NOMO-1 treated with dmso at 0.1 percent for 144 hours (cell line): ENCODE measurements around the gene FNDC1.

Experiments used
- DNase-seq: peaks from one replicate; lab custom pipeline; 2025; ENCODE audit not compliant: unreplicated experiment; lab: John Stamatoyannopoulos, UW

FNDC1 gene

DNA sequence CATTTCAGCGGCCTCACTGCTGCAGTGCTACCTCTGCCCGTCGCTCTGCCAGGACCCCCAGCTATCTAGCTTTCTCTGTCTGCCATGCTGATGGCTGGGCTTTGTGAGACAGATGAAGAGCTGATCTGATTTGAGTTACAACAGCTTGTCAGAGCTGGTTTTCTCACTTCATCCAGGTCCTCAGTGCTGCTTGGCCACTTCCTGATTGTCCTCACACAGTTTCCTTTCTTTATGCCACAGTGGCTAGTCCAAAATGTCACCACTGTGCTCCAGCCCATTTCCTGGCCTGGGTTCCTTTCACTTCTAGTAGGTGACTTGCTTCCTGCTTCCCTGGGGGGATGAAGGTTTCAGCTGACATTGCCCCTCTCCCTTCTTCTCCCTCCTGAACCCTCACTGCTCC lies 35.4 kb downstream of the FNDC1 start:
- no peak for DNase-seq

DNA sequence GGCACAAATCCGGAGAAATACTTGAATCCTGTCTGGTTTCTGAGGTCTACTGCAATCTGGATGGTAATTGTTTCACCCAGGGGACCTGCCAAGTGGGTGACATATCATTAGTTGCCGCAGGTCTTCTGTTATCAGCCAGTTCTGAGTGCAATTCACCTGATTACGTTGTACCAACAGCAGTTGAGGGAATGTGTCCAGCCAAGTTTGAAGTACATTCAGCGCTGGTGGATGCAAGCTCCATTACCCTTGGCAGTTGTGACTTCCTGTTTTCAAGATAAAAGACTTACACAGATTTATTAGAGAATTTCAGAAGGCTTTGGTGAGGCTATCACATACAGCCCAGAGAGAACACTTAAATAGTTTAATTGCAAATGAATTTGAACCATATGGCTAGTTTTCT lies 42.8 kb downstream of the FNDC1 start:
- DNase-seq, result no peak

DNA sequence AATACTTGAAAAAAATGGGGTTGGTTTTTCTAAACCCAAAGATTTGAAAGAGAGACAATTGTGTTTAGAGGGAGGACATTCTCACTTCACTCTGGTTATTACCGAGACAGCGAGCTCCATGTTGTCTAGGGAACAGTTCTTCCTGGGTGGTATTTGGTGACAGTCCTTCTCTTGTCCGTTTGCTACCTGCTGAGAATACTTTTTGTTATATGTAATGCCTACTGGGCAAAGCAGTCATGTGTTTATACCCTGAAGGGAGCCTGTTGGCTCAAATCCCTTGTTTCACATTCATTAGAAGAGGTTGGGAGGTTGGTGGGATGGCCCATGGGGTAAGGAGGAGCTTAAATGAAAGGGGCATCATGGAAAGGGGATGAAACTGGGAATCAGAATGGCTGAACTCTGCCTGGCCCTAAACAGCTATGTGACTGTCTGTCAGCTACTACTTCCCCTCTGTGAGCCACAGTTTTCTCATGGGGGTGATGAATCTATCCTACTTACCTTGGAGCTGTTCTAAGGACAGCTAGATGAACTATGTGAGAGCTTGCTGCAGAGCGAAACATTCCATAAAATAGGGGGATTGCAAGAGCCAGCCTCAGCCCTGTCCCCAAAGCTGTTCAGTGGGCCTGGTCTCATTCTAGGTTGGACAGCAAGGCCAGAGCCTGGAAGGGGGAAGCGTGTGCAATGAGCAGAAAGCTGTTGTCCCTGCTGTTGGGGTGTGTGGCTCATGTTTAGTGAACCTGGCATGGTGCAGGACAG lies 43.5 kb downstream of the FNDC1 start:
- no peak for DNase-seq

DNA sequence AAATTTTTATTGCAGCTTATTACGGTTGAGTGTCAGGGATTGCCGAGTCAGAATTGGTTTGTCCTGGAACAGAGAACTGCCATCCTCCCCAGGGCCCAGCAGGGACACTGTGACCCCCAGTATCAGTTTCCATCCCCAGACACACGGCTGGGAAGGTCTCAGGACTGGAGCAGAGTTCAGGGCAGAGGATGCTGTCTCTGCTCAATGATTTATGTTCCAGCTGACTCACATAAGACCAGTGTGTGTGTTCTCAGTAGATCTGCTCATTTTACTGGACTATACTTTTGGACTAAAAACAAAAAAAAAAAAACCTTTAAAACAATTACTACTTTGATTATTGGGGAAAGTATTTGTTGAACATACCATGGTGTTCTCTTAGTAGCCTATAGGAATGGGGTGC lies 44.2 kb downstream of the FNDC1 start:
- no peak for DNase-seq

DNA sequence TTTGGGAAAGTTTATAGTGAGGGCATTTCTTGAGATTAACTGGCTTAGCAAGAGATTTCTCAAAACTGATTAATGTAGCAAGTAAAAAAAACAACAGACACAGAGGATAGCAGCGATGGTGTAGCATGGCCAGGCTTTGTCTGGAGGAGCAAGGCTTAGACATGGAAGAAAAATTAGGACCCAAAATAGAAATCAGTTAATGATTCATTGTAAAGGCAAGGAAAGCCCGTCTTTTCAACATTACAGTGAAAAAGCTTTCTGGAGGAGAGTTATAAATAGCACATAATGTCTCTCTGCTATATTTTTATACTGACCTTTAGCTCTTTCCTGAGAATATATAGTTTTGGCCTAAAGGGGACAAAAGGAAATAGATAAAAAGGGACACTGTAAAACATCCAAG lies 45.1 kb downstream of the FNDC1 start:
- DNase-seq, result no peak

DNA sequence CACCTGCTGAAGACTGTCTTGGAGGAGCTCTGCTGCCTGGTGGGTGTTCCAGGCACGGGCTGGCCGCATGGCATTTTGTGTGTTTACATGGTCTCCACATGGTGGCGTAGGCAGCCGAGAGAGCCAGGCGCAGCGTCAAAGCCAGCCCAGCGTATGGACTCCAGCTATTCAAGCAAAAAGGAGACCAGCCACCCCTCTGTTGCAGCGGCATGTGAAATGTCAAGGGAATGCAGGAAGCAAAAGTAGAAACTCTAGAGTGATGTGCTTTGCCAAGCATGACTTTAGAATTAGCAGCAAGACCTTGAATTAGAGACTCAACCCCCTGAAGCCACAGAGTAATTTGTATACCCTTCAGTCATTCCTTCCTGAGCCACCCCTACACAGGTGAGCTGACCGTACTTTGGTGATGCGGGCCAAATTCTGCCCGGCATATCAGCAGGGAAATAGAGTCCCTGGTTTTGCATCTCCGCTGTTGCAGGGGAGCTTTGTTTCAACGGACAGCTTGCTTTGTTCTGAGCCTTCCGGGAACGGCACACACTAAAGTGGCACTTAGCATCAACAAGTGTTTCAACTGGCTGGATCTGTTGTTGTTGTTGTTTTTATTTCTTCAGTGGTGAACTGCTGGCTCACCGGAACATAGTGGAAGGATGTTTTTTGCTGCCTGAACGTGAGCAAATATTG lies 48.5 kb downstream of the FNDC1 start:
- DNase-seq, result peak; percentile 11

DNA sequence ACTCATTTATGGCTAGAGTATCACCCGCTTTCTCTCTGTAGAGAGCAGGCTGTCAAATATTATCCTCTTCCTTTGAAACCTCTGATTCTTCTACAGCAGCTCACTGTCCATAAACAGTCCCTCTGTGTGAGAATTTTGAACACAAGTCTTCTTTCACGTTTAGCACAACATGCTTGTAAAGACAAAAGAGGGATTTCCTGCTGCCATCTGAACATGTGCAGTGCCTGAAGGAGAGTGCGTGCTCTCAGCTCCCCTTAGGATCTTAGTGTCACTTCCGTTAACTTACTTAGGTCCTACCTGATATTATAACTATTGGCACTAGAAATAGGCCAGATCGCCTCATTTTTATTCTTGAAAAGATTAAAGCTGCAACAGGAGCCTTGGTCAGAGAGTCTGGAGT lies 50.9 kb downstream of the FNDC1 start:
- DNase-seq, result no peak

DNA sequence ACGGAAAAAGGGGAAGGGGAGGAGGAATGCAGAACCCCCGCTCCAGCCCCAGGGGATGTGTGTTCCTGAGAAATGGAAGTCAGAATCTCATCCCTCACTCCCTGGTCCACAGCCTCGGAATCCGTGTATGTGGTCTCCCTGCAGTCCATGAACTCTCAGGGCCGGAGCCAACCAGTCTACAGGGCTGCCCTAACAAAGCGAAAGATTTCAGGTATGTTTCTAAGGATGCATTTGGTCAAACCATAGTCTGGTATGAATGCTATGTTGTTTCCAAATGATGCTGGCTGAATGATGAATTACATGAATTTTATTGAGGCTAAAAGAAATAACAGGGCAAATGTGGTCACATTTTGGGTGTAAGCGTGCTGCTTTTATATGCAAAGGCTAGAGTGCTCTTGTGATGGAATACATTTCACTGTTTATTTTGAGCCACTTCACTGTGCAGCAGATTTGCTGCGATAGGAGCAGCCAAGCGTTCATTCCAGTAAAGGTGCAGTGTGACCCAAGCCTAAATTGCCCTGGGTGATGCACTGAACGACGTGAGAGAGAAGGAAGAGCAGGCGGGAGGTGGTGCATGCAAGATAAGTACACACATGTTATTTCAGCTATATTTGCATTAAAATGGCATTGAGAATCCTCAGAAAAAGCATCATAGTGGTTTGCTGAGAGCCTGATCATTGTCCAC lies 52.4 kb downstream of the FNDC1 start:
- DNase-seq, result no peak

DNA sequence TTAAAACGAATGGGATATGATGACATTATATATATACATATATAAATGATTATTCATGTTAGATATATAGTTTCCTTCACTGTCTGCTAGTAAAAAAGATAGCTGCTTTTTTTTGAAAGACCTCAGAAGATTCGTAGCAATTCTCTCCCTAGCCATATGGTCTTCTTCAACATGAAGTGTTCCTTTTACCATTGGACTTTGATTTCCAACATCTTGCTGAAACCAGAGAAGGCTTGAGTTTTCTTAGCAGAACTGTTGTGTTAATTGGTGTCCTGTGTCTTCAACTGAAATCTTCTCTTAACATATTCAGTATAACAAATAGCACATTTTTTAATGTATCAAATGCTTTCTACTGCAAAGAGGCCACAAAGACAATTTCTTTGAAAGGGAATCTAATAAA lies 55.3 kb downstream of the FNDC1 start:
- DNase-seq, result no peak

DNA sequence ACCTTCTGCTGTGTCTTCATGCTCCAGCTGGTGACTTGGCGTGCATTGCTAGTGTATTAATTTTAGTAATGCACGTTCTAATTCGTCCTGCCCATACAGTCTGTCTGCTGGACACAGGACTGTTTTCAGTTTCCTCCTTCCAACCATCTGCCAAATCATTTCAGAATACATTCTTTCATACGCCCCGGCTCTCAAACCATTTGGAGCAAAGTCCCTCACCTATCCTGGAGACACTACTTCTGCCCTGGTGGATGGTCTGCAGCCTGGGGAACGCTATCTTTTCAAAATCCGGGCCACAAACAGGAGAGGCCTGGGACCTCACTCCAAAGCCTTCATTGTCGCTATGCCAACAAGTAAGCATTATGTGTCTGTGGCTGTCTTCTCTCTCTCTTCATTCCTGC lies 60.5 kb downstream of the FNDC1 start:
- DNase-seq, result no peak

DNA sequence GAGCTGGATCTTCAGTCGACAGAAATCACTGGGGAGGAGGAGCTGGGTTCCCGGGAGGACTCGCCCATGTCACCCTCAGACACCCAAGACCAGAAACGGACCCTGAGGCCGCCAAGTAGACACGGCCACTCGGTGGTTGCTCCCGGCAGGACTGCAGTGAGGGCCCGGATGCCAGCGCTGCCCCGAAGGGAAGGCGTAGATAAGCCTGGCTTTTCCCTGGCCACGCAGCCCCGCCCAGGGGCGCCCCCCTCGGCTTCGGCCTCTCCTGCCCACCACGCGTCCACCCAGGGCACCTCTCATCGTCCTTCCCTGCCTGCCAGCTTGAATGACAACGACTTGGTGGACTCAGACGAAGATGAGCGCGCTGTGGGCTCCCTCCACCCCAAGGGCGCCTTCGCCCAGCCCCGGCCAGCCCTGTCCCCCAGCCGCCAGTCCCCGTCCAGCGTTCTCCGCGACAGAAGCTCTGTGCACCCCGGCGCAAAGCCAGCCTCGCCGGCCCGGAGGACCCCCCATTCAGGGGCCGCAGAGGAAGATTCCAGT lies 63.0 kb downstream of the FNDC1 start:
- no peak for DNase-seq

DNA sequence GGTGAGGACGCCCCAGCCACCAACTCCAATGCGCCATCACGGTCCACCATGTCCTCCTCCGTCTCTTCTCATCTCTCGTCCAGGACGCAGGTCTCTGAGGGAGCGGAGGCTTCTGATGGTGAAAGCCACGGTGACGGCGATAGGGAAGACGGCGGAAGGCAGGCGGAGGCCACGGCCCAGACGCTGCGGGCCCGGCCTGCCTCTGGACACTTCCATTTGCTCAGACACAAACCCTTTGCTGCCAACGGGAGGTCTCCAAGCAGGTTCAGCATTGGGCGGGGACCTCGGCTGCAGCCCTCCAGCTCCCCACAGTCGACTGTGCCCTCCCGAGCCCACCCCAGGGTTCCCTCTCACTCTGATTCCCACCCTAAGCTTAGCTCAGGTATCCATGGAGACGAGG lies 63.6 kb downstream of the FNDC1 start:
- no peak for DNase-seq

DNA sequence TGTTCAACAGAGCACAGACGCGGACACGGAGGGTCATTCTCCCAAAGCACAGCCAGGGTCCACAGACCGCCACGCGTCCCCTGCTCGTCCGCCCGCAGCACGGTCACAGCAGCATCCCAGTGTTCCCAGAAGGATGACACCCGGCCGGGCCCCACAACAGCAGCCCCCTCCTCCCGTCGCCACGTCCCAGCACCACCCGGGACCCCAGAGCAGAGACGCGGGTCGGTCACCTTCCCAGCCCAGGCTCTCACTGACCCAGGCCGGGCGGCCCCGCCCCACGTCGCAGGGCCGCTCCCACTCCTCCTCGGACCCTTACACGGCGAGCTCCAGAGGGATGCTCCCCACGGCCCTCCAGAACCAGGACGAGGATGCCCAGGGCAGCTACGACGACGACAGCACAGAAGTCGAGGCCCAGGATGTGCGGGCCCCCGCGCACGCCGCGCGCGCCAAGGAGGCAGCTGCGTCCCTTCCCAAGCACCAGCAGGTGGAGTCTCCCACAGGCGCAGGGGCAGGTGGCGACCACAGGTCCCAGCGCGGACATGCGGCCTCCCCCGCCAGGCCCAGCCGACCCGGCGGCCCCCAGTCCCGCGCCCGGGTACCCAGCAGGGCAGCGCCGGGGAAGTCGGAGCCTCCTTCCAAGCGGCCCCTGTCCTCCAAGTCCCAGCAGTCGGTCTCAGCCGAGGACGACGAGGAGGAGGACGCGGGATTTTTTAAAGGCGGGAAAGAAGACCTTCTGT lies 64.3 kb downstream of the FNDC1 start:
- no peak for DNase-seq

DNA sequence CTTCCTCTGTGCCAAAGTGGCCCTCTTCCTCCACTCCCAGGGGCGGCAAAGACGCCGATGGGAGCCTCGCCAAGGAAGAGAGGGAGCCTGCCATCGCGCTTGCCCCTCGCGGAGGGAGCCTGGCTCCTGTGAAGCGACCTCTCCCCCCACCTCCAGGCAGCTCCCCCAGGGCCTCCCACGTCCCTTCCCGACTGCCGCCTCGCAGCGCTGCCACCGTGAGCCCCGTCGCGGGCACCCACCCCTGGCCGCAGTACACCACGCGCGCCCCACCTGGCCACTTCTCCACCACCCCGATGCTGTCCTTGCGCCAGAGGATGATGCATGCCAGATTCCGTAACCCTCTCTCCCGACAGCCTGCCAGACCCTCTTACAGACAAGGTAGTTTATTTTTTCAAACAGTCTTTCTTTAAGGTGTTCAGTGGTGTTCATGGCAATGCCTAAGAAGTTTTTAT lies 64.9 kb downstream of the FNDC1 start:
- no peak for DNase-seq

DNA sequence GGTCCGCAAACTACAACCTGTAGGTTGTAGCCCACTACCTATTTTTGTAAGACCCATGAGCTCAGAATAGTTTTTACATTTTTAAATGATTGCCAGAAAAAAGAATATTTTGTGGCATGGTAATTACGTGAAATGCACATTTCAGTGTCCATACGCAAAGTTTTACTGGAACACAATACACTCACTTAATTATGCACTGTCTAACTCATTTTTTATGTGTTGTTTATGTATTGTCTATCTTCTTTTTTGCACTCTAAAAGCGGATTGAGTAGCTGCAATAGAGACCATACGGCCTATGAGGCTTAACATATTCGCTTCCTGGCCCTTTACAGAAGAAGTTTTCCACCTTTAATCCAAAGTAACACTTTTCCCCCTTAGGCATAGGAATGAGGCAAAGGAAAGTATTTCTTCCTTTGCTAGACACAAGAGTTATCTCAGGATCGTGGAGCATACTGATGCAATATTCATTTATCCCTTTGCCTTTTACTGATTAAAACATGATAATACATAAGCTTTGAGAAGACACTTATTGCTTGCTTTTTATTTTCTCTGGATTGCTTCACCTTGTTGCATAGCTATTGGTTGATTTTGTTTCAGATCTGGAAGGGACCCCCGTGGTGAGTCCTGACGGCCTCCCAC lies 69.8 kb downstream of the FNDC1 start:
- no peak for DNase-seq

DNA sequence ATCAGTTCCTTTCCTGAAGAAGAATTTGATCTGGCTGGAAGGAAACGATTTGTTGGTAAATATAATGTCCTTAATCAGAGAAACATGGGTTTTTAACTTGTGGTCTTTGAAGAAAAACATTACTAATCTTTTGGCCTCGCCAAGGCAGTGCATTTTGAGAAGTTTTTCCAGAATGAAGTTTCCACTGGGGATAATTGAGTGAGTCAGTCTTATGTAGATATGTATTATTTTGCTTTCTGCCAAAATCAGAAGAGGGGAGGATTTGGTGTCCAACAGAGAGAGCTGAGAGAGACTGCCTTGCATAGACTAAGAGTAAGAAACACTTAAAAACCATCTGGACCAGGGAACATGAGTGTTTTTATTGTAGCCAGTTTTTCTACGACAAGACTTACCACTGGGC lies 79.9 kb downstream of the FNDC1 start:
- no peak for DNase-seq

DNA sequence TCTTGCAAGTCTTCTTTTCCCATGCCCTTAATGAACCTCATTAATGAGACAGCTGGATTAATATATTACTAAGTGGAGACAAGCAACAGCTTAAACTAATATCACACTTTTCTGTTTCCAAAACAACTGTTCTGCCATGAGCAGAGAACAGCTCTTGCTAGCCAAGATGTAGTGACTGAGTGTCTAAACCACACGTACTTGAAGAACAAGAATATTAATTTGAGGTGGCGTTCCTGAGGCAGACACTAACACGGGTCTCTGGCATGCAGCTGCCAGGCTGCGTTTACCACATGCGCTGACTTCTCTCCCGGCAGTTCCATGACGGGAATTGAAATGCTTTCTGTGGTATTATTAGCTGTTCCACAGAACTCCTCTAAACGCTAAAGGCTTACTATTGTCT lies 80.6 kb downstream of the FNDC1 start:
- no peak for DNase-seq

DNA sequence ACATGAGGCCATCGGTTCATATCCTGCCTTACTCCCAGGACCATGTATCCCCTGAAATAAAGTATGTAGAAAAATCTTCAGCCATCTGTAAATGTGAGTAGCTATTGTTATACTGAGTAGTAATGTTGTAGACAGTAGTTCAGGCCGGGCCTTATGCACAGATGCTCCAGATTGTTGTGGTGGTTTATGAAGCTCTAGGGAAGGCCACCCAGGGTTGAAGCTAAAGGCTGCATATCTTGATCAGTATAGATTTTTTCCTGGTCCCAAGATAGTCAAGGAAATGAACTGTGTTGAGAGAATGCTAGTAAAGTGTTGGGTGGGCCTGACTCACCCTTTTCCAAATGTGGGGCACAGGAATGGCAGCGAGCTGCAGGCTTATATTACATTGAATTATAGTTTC lies 81.4 kb downstream of the FNDC1 start:
- no peak for DNase-seq

DNA sequence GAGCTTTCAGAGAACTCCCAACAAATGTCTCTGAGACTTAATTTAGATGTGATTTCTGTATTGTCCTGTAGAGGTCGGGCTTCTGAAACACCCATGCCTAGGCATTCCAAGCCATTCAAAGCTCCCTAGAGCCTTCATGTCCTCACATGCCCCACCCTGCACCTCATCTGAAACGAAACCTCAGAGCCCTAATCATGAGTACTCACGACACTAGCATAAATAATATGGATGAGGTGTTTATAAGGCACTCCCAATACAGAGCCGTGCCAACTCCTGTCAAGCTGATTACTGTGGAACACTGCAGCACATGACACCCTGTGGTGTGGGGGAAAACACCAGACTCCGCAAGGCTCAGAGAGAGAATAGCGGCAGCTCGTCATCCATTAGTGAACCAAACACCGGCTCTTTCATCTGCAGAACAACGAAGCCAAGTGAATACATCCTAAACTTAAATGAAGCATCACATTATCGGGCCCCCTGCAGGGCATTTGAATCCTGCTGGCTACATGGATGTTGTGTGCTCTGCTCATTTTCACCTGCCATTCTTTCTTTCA lies 83.8 kb downstream of the FNDC1 start:
- no peak for DNase-seq

DNA sequence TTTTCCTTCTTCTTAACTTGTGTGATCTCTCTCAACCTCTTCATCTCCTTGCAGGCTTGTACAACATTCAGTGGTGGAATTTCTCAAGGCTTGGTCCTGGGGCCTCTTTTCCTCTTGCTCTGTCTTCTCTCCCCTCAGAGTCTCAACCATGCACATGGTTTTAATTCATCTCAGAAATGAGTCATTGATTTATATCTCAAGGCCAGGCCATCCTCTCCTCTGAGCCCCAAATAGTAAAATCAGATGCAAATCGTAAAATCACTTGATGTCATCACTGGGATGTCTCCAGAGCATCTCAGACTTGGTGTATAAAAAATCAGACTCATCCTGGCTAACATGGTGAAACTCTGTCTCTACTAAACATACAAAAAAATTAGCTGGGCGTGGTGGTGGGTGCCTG lies 85.0 kb downstream of the FNDC1 start:
- DNase-seq, result no peak
